ENCODE measurements around the gene TSPO2.

TSPO2 gene

DNA sequence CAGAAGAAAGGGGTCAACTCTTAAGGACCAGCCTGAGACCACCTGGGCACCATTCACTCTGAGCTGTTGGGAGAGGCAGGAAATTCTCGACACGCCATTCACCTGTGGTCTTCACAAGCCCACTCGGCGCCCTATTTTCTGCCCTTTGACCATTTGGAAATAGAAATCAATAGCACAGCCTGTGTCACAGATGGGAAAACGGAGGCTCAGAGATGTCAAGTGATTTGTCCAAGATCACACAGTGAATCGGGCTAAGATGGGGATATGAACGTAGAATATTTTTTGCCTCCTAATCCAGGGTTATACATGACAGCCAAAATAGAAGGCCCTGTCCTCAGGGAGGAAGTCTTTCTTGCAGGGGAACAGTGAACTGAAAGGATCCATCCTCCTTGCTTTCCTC is 7.7 kb downstream of the TSPO2 start:
- no peak for DNase-seq (ENCODE audit: low read depth in 4 of 4, low spot score in 1 of 4)

DNA sequence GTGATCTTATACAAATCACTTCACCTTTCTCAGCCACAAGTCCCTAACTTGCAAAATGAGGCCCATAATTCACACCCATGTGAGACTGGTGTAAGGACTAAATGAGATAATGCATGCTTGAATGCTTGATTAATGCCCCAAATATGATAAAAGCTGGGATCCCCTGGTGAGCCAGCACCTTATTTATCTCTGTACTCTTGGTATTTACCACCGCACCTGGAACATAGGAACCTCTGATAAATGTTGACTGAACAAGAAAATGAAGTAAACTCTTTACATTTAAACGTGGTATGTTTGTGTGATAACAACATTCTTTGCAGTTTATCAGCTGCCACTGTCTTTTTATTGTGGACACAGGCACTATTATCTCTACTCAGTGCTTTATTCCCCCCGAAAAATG is 8.3 kb downstream of the TSPO2 start:
- DNase-seq (ENCODE audit: low read depth in 4 of 4, low spot score in 1 of 4), result no peak

DNA sequence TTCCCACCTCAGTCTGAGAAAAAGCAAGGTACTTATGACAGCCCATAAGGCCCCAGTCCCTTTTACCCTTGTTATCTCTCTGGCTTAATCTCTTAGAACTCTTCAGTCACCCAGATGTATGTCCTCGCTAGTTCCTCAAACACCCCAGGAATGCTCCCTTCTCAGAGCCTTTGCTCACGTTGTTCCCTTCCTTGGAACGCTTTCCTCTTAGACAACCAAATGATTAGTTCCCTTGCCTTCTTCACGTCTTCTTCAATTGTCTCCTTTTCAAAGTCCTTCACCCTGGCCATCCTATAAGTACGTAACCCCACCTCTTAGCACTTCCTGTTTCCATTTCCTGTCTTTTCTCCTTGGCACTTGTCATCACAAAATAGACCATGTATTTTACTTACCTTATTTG is 9.6 kb downstream of the TSPO2 start:
- no peak for DNase-seq (ENCODE audit: low read depth in 4 of 4, low spot score in 1 of 4)

DNA sequence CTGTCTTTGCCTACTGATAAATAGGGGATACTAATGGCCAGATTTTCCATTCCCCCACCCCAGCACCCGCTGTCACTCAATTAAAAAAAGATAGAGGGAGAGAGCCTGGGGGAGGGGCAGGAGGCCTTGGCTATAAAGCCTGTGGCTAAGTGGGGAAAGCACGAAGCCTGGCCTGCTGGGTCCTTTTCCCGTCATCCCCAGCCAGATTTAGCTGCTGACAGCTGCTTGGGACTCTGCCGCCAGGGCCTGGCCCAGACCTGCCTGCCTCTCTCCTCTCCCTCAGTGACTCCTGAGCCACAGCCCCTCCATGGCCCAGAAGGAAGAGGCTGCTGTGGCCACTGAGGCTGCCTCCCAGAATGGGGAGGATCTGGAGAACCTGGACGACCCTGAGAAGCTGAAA is 10.8 kb downstream of the TSPO2 start, which contains the start of gene APOBEC2:
Gene APOBEC2, plus strand, starts transcription at position 162 of the 400 bp plus-strand sequence. Its CDS starts 146 bp downstream, at position 308.
- DNase-seq (ENCODE audit: low read depth in 4 of 4, low spot score in 1 of 4), result no peak

DNA sequence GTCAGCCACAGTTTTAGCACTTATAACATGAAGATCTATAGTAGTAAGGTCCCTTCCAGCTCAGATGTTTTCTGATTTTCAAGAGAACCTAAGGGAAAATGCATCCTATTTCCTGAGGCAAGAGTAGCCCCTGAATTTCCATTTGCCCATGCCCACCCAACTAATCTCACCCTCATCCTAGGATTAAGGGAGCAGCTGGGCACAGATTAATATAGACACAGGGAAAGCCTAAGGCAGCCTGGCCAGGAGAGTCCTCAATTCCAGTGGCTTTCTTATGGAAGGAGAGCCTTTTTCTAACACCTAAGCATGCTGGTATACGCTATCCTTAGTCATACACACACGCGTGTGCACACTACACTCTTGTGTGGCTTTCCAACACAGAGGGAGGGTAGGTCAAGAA is 12.2 kb downstream of the TSPO2 start:
- no peak for DNase-seq (ENCODE audit: low read depth in 4 of 4, low spot score in 1 of 4)

DNA sequence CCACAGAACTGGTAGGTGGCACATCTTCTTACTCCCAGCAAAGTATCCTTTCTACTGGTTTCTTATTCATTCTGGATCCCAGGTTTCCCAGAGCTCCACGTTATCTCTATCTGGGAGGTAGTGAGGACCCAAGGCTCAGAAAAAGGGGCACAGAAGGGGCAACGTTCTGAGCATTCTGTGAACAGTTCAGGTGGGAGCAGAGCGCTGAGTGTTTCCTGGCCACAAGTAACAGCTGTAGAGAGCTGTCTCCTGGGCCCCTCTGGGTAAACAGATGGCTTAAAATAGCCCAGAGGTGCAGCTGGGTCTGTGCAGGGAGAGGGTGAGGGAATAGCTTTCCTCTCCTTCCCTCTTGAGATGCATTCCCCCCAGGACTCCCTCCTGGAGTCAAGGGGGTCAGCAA is 12.9 kb downstream of the TSPO2 start:
- DNase-seq (ENCODE audit: low read depth in 4 of 4, low spot score in 1 of 4), result no peak

DNA sequence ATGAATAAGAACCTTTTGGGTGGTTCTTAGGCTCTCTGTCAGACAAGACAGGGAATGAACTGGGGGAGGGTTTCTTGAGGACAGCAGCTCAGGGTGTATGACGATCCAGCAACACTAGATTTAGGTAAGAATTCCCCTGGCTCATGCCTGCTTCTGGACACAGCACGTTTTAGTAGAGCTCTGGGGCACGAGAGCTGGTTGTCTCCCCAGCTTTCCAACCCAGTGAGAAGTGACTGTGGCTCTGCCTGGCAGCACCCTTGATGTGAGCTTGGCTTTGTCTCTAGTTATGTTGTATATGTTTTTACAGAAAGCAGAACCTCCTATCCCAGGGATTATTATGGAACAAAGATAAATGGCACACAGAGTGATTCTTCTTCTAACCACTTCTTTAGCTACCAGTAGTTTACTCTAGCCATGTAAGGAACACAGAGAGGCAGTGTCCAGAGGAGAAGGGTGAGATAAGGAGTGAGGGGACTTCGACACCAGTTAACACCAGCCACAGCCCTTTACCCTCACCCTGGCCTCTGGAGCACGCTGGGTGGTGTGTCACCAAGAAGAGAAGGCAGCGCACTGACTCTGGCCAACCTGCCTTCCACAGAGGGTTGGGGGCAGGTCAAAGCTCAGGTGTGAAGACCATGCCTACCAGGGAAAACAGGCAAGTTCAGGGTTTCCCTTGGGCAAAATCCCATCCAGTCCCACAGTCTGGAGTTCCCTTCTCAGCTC is 14.7 kb downstream of the TSPO2 start:
- no peak for DNase-seq (ENCODE audit: low read depth in 4 of 4, low spot score in 1 of 4)

DNA sequence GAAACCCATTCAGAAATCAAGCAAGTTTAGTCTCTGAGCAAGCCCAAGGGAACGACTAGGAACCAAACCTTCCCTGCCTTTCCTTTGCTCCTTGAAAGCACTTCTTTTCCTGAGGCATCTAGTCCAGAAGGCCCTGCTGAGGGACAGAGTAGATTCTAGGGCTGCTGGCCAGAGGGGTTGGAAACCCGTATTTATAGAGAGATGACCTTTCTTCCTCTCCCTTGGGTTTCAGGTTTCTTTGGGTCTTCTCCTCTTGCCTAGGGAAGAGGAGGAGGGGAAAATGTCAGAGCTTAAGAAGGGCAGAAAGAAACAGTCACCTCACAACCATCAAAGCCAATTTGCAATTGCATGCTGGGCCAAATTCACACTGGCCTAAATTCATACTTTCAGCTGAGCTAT is 16.5 kb downstream of the TSPO2 start:
- DNase-seq (ENCODE audit: low read depth in 4 of 4, low spot score in 1 of 4), result no peak

DNA sequence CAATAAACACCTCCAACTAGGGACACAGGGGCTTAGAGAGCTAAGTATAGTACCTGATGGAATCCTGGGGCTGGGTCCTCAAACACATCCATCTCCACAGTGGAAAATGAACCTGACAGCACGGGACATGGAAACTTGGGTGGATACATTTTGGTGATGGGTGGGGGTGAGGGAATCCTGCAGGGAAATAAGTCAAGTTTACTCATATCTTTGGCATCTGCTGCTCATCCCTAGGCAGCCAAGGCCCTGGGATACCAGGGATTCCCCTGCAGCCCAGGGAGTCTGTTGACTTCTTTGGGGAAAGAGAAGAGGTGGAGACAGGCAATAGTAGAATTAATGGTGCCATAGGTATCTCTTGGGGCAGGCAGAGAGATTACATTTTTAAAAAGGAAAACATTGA is 17.3 kb downstream of the TSPO2 start:
- no peak for DNase-seq (ENCODE audit: low read depth in 4 of 4, low spot score in 1 of 4)

DNA sequence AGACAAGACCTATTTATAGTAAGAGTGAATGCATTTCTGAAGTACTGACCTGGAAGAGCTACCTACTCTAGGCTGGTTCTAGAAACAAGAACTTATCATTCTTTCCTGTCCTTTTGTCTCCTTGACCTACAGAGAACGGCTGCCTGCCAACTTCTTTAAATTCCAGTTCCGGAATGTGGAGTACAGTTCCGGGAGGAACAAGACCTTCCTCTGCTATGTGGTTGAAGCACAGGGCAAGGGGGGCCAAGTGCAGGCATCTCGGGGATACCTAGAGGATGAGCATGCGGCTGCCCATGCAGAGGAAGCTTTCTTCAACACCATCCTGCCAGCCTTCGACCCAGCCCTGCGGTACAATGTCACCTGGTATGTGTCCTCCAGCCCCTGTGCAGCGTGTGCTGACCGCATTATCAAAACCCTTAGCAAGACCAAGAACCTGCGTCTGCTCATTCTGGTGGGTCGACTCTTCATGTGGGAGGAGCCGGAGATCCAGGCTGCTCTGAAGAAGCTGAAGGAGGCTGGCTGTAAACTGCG is 19.0 kb downstream of the TSPO2 start:
- no peak for DNase-seq (ENCODE audit: low read depth in 4 of 4, low spot score in 1 of 4)

DNA sequence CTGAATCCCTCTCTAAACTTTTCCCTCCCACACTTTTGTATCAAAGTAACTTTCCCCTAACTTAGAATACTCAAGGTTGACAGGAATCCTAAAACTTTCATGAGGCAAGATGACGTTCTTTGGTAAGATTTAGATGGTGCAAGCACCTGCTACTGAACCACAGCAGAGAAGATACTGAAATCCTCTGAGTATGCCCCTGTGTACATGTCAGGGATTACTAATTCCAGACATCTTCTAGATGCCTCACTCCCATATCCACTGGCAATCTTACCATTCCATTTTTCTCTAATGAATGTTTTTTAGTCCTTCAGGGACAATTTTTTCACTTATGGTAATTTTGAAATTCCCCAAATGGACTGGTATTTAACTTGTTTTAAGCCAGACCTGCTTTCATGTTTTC is 19.8 kb downstream of the TSPO2 start:
- DNase-seq (ENCODE audit: low read depth in 4 of 4, low spot score in 1 of 4), result no peak

DNA sequence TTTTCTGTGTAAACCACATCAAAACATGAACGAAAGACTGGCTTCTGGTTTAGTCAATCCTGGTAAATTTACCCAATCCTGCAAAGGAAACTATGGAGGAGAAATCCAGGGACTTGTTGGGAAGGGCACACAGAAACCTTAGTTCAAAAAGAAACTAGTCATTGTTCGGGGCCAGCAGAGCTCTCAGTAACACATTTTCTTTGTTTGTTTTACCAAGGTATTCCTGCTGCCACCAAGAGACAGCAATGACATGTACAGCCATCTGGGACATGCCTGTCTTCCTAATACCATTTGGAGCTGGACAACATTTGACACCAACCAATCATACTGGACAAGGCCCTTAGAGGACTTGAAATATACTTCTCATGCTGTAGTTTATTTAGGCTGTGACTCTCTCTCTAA is 21.6 kb downstream of the TSPO2 start:
- DNase-seq (ENCODE audit: low read depth in 4 of 4, low spot score in 1 of 4), result no peak

DNA sequence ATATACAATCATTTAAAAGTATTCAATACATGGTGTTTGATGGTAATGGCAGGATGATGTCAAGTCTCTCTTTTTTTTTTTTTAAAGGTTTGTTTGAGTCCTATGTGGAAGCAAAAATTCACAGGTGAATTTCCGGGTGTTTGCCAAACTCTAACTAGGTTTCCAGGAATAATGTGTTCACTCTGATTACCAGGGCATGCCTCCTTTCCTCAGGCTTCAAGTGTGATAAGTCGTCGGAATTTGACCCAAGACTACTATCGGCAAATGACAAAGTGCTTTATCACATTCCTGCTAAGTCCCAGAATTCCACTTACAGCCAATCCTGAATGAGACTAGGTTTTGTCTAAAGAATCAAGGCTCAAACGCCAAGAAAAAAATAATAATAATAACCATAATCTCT is 22.6 kb downstream of the TSPO2 start:
- DNase-seq (ENCODE audit: low read depth in 4 of 4, low spot score in 1 of 4), result no peak

DNA sequence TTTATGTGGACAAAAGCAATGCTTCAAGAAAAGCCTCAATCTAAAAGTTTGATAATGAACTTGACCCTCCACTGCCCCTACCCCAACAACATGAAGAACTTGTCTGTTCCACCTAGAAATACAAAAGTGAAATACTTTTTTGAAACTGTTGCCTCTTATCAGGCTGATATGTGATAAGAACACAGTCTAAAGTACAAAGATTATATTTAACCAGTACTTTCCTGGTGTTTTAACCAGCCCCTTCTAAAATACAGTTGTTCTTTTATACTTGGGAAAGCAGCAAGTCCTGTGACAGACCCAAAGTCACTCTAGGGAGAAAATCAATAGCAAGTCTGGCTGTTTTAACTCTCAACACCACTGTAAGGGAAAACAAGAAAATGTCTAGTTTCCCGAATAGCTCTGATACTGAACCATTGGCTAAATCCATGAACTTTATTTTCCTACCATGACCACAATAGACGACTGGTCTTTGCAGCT is 23.3 kb downstream of the TSPO2 start:
- DNase-seq (ENCODE audit: low read depth in 4 of 4, low spot score in 1 of 4), result no peak

DNA sequence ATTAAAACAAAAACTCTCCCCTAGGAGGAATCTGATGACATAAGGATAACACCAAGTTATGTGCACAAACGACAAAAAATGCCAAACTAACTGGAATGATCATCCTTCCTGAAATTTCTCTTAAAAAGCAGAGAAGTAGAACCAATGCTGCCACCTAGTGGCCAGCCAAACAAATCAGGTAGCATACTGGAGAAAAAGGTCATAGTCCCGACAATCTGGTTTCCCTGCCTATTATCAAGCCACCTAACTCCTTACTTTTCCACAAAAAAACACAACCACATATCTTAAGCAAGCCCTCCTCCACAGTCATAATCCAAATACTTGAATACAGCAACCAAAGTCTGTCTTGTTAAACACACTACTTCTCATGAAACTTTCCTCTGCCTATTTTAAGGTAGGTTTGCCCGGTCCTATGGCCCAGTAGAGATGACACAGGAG is 24.6 kb downstream of the TSPO2 start:
- DNase-seq (ENCODE audit: low read depth in 4 of 4, low spot score in 1 of 4), result peak; percentile 43 to 45 (median 44)

DNA sequence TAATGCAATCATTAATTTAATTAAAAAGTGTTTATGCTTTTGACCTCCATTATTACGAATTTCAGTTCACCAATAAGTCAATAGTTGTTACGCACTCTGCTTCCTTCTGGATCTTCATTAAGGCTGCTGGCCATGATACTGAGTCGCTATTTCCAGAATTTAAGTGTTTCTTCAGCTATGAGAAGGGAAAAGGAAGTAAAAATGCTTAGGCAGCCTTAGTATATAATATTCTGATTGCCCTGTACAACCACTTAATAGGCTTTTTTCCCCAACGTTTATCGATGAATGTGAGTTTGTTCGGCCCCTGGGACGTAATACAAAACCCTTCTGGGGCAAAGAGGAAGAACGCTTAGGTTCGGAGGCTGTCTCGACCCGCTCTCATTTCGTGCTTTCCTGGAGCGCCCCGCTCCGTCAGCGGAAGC is 29.2 kb downstream of the TSPO2 start:
- peak in 1 of 4 experiments; percentile 63 for DNase-seq (ENCODE audit: low read depth in 4 of 4, low spot score in 1 of 4)

DNA sequence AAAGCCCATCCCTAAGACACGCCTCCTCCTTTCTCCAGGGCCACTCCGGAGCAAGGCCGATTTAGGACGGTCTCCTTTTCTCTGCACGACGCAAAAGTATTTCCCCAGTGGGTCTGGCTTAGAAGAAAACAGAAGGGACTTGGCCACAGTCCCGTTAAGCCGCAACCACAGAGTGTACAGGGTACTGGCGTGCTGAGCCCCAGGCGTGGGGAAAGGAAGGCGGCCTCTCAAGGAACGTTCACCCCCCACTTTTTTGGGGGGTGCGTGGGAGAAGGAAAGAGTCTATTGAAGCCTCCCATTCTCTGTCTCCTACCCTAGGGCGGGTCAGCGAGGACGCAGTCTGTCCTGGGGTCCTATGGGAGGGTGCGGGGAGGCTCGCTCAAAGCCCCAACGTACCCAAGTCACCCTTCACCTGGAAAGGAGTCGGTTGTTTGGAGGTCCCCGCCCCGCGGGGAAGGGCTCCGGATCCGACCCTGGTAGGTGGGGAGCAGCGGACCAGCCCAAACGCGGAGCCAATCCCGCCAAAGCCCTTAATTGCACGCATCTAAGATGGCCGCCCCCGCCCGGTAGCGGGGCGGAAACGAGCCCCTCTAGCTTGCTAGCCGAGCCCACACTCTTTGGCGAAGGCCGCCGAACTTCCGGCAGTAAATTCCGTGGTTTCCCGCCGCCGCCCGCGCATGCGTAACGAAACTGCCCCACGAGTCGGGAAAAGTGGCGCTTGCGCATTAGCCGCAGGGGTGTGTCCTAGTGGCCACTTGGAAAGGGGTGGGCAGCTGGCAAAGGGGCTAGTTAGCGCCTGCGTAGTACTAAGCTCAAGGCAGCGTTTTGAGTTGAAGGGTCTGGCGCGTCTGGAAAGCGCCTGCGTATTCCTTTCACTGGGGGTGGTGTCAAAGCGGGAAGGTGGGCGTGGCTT is 29.9 kb downstream of the TSPO2 start, which contains the start of gene OARD1:
Gene OARD1, minus strand, starts transcription at position 434 of the 913 bp plus-strand sequence. CDS start 722 bp downstream, outside the sequence.
- DNase-seq (ENCODE audit: low read depth in 4 of 4, low spot score in 1 of 4), result peak; percentile 99 to 100 (median 99)

DNA sequence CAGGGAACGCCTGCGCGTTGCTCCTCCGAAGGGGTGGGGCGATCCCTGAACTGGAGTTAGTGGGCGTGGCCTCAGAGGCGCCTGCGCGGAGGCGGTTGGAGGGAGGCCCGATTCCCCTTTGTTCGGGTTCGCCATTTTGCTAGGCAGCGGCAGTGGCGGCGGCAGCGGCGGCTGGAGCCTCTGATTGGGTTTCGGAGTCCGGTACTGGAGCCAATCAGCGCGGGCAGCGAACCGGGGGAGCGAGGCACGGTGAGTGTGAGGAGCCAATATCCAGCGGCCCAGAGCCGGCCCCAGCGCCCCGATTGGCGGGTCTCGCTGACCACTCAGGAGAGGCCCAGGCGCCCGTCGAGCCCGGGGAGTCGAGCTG is 30.6 kb downstream of the TSPO2 start, which contains the start of gene NFYA:
Gene NFYA, plus strand, starts transcription at position 139 of the 367 bp plus-strand sequence. CDS start 6,116 bp downstream, outside the sequence.
- peak in 3 of 4 experiments; percentile 99 to 100 (median 99) for DNase-seq (ENCODE audit: low read depth in 4 of 4, low spot score in 1 of 4)

DNA sequence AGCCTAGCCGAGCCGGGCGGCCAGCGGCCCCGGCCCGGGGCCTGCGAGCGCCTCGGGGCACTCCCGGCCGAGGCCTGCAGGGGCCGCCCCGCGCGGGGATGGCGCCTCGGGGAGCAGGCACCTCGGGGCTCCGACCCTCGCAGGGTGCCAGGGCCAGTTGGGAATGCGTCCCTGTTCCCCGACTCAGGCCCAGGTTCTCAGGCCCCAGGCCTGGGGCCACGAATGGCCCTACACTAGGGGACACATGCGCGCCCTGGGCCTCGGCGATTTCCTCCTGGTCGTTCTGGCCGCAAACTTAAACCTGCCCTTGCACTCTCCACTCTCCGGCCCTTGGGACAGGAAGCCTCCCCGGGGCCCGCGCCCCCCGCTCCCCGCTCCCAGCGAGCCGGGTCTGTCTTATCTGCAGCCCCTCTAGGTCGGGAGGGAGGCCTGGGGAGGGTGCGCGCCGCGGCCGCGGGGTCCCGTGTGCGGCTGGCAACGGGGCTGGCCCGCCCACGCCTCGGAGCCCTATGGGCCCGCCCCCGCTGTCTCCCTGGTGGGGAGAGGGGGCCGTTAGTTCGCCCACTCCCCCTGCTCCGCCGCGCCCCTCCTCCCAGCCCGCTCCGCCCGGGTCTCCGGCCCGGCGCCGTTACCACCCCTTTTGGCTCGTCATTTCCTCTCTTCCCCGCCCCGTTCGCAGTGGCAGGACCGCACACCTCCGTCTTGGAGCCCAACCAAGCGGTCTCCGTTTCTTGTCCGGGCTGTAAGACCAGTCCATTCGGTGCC is 31.1 kb downstream of the TSPO2 start:
- DNase-seq (ENCODE audit: low read depth in 4 of 4, low spot score in 1 of 4), result peak; percentile 47 to 76 (median 60)

DNA sequence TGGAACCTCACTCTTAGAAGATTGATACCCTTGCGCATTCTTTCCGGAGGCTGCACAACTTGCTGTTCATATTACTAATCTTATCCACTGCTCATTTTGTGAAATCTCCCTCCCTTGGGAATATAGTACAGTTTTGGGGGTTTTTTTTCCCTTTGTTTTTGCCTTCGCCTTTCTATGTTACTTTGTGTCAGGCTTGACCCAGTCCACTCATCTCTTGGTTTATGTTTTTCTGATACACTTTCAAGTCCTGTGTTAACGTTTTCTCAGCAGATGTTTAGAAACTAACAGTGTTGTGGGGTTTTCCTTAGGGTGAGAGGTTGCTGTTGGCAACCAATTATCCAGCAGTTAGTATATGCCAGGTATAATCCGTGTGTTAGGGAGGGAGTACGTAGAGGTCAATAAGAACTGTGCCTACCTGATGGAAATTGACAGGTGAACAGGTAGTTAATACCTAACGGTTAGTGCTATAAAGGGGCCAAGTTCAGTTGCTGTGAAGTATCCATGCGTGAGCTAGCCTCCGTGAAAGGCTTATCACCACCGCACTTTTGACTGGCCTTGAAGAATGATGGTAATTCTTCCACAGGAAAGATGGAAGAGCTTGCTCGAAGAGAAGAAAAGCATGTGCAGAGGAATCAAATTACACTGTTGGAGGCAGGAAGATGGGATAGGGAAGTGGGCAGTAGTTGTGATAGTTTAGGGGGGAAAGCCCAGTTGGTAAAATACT is 31.9 kb downstream of the TSPO2 start:
- DNase-seq (ENCODE audit: low read depth in 4 of 4, low spot score in 1 of 4), result no peak

Data from stimulated activated CD4-positive, alpha-beta T cell treated with anti-CD3 and anti-CD28 coated beads, Interleukin-1b, Interleukin-23, amount 100 ng/mL, for 24 hours (primary cell).